IPS-11a (cell line): ENCODE results near the gene VGLL3.
"Not testable (repeated sequence)": the region's sequence is repeated elsewhere in the genome, so short reads cannot be mapped to it uniquely, and the experiment has no call there.

Source experiments
- H3K4me3 ChIP-seq: one replicate; pipeline ENCODE4 v1.5.1; 2013; ENCODE audit warnings: low read depth, low read length, control low read depth

Gene VGLL3

DNA sequence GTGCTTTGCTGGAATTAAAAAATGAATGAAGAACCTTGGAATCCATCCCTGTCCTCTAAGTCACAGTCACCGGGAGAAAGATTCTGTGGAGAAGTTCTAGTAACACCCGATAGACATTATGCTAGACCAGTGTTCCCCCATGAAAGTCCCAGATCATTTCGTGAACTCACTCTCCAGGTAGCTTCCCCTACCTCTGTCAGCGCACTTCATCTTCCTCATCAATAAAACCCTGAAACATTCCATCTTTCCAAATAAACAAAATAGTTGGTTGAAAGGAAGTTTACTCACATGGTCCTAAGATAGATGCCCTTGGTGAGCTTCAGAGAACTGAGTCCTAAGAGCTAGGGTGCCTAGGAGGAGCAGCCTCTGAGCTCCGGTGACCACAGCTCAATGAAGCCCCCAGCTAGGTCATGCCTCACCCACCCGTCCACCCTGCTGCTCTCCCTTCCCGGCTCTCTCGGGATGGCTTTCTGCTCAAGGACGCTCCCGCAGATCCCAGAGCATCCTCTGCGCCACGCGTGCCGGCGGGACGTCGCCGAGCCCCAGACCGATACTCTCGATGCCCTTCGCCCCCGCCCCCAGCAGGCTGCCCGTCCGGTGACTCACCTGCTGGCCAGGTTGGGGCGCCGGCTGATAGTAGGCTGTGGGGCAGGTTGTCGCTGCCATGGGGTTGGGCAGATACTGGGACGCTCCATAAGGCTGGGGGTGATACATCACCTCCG lies 776 bp downstream of the VGLL3 start:
- H3K4me3 ChIP-seq = peak overlapping the region; percentile 72

- H3K4me3 ChIP-seq = peak overlapping the region; percentile 72
Observed at GRCh38 chr3:86989611-86990010, 1.3 kb downstream of the VGLL3 start.

DNA sequence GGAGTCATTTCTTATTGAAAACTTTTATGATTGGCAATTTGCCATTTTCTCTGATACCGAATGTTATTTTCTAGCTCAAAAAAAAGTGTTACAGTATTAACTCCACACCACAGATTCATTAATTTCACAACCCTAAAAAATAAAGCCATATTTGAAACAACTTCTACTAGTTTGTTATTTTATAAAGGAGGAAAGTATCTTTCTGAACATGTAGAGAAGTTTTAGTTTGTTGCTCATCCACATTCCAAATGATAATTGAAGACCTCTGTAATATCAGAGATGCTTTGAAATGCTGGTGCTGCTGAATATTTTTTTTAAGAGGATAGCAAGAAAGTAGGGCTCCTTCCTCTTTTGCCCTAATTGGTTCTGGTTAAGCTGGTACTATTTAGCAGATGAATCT lies 1.9 kb downstream of the VGLL3 start:
- H3K4me3 ChIP-seq = no peak overlapping the region

- no peak overlapping the region for H3K4me3 ChIP-seq
Observed at GRCh38 chr3:86988235-86988634, 2.7 kb downstream of the VGLL3 start.

DNA sequence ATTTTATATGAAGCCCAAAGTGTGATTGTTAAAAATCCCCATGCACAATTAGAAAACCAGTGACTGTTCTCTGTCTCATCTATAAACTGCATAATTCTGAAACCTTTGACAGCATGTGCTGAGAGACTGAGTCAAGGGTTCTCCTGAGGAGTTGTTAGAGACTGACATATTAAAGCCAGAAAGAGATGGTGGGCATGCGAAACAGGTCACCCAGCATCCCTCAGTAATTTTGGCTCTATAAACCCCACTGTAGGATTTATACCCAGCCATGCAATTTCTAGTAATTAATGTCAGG lies 3.6 kb downstream of the VGLL3 start:
- no peak overlapping the region for H3K4me3 ChIP-seq

GRCh38 chr3:86986671-86987420 lies 4.1 kb downstream of the VGLL3 start:
- H3K4me3 ChIP-seq = no peak overlapping the region

- no peak overlapping the region for H3K4me3 ChIP-seq
Observed at GRCh38 chr3:86985181-86985826, 5.6 kb downstream of the VGLL3 start.

DNA sequence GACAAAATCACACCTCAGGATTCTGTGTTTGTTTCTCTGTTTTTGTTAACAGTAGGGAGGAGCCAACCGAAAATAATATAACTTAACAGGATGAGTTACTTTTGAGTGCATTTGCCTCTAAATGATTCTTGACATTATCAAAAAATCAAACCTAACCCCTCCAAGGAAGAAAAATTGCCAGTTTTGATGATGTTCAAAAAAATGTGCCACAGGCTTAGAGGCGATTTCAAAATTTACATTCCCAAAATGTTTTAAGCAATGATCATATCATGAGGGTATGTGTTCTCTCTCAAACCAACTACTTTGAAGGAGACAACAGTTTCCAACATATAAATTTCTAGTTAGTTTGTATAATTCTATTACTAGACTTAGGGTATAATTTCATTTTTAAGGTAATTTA lies 6.7 kb downstream of the VGLL3 start:
- H3K4me3 ChIP-seq = no peak overlapping the region

DNA sequence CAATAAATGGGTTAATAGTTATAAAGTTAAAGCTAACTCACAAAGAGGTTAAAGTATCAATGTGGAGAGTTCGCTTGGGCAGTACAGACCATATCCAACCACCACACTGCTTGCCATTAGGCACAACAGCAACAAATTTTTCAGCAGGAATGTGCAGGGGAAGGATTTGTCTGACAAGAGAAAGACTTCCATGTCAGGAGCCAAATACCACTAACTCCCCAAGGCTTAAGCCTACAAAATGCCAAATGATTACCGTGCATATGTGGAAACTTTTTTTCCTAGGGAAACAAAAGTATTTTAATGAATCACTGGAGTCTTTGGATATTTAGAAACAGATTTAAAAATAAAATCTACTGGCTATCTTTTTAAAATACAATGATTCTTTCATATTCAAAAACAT lies 8.1 kb downstream of the VGLL3 start:
- H3K4me3 ChIP-seq = no peak overlapping the region

- H3K4me3 ChIP-seq = no peak overlapping the region
Observed at GRCh38 chr3:86978111-86978551, 12.8 kb downstream of the VGLL3 start.

DNA sequence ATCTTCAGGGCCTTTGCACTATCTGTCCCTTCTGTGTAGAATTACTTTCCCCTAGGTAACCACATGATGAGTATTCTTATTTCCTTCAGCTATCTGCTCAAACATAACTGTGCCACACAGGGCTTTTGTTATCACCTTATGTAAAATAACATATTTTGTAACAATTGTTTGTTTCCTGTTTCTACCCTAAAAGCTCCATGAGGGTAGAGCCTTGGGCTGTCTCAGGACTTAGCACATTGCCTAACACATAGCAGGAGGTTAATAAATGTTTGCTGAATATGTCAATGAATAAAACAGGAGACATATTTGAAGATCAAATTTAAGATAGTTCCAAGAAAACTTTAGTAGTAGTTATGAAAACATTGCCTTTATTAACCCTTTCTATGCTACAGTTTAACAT lies 14.7 kb downstream of the VGLL3 start:
- no peak overlapping the region for H3K4me3 ChIP-seq

DNA sequence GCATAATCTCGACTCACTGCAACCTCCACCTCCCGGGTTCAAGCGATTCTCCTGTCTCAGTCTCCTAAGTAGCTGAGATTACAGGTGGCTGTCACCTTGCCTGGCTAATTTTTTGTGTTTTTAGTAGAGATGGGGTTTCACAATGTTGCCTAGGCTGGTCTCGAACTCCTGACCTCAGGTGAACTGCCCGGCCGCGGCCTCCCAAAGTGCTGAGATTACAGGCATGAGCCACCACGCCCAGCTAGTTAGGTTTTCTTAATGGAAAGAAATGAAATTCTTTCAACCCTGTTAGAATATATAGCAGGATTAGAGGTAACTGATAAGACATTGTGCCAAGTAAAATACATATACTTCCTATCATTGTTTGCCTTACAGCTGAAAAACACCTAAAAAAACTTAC lies 16.8 kb downstream of the VGLL3 start:
- H3K4me3 ChIP-seq = not testable (repeated sequence)

DNA sequence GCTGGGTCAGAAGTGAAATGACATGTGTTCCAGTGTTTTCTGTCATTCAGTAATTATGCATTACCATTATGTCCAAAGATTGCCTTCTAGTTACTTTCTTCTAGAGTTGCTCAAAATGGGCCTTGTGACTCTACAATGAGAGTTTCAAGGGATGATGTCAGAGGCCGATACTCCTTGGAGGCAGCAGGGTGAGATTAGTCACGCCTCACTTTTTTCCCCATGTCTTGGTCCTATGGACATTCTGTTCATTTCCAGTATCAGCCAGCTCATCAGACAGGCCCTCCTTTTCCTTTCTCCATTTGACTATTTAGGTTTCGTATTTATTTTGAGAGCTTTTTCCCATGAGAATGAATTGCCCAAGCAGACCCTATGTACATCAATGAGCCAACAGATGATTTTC lies 17.5 kb downstream of the VGLL3 start:
- H3K4me3 ChIP-seq = no peak overlapping the region

- no peak overlapping the region for H3K4me3 ChIP-seq
Observed at GRCh38 chr3:86969500-86970189, 21.3 kb downstream of the VGLL3 start.

DNA sequence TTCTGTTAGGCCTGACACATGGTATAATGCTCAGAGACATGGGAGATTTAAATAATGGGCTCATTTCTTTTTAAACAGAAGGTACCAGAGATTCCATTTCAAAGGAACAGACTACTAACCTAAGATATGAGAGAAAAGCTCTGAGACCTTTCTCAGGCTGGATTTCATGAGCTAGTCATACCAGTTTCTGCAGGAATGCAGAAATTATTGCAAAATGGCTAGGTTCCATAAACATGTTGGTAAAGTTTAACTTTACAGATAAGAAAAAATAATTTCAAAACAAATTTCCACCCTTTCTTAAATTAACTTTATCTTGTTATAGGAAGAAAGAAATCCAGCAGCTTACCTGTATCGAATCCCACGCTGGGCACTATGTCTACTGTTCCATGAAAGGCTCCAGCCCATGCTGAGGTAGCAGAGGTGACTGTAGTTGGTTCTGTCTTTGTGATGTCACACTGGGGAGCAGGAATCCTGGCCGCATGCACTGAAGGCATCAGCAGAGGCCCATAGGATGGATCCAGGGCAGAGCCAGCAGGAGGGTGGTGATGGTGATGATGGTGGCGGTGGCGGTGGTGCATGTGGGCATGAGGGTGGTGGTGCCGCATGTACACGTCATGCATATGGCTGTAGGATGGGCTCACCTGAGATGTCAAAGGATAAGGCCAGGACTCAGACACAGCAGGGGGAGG lies 22.6 kb downstream of the VGLL3 start:
- no peak overlapping the region for H3K4me3 ChIP-seq

- H3K4me3 ChIP-seq = no peak overlapping the region
Observed at GRCh38 chr3:86967062-86967461, 23.9 kb downstream of the VGLL3 start.

- no peak overlapping the region for H3K4me3 ChIP-seq
Observed at GRCh38 chr3:86965166-86965565, 25.8 kb downstream of the VGLL3 start.

- H3K4me3 ChIP-seq = no peak overlapping the region
Observed at GRCh38 chr3:86963611-86964010, 27.3 kb downstream of the VGLL3 start.

DNA sequence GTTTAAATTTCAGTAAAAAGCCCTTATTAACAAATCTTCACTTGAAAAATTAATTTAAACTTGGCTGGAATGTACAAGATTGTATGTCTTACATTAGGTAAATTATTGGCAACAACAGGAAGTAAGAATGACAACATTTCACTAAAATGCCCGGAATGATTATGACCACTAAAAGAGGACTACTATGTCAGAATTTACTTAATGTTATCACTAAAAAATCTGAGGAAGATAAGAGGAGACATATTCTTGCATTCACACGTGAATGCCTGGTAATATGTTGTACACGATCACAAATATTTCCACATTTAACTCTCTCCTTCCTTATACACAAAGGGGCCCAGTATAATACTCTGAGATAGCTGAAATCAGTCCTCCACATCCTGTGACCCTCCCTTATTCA lies 29.7 kb downstream of the VGLL3 start:
- H3K4me3 ChIP-seq = no peak overlapping the region

DNA sequence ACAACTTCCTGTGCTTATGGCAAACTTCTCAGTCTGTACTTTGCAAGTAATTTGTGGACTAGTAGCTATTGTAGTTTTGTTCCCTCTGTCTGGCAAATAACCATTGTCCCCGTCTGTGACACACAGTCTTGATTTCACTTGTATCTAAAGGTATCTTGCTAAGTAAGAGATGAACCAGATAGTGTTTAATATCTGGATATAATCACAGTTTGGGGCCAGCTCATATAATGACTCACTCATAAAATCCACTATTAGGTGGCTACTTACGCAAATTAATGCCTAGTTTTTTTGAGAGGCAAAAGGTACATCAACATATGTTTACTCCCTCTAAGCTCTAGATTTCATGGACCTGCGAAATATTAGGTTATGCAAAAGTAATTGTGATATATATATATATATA lies 30.4 kb downstream of the VGLL3 start:
- no peak overlapping the region for H3K4me3 ChIP-seq

GRCh38 chr3:86958534-86958933 lies 32.4 kb downstream of the VGLL3 start:
- H3K4me3 ChIP-seq = no peak overlapping the region
